HL-60 (cell line): ENCODE results near the gene SLC16A5.

ENCODE experiments used
- DNase-seq, 2 experiments: peaks; one replicate each; pipeline ENCODE4 v3.0.0-alpha.2; 2010 to 2020; ENCODE audit warnings: low read depth in 1 of 2, low spot score in 1 of 2
- H3K27ac ChIP-seq: fragments of 250-450 bp; sonication (Bioruptor Pico); replicated peaks from 2 replicates; pipeline ENCODE4 v1.5.1; 2020; ENCODE audit warnings: mild to moderate bottlenecking, moderate library complexity
- H3K27me3 ChIP-seq: fragments of 250-450 bp; sonication (Bioruptor Pico); 2 replicates; pipeline ENCODE4 v1.5.1; 2021; ENCODE audit warnings: mild to moderate bottlenecking, moderate library complexity; ENCODE audit not compliant: insufficient read depth, poor library complexity, severe bottlenecking
- H3K4me3 ChIP-seq: replicated peaks from 2 replicates; pipeline ENCODE4 v1.5.1; 2011; ENCODE audit warnings: mild to moderate bottlenecking, control low read depth, low read length; ENCODE audit not compliant: insufficient read depth
- GABPA ChIP-seq: IDR thresholded peaks from 2 replicates; pipeline ENCODE4 v1.6.1; 2012; ENCODE audit warnings: low read depth
- POLR2AphosphoS5 ChIP-seq: IDR thresholded peaks from 2 replicates; pipeline ENCODE4 v1.6.1; 2012; ENCODE audit warnings: low read depth
- SPI1 ChIP-seq: IDR thresholded peaks from 2 replicates; pipeline ENCODE4 v1.6.1; 2012; ENCODE audit warnings: low read depth, mild to moderate bottlenecking, borderline replicate concordance
- TF ChIP-seq, protein P1 (sequence below): IDR thresholded peaks from 2 replicates; pipeline ENCODE4 v1.6.1; 2012; ENCODE audit warnings: low read depth; ENCODE audit not compliant: insufficient replicate concordance
- TF ChIP-seq, protein P2 (sequence below): IDR thresholded peaks from one replicate; pipeline ENCODE4 v1.5.1; 2011; ENCODE audit warnings: low read length, control low read depth, inconsistent platforms; ENCODE audit not compliant: insufficient read depth

Gene SLC16A5

DNA sequence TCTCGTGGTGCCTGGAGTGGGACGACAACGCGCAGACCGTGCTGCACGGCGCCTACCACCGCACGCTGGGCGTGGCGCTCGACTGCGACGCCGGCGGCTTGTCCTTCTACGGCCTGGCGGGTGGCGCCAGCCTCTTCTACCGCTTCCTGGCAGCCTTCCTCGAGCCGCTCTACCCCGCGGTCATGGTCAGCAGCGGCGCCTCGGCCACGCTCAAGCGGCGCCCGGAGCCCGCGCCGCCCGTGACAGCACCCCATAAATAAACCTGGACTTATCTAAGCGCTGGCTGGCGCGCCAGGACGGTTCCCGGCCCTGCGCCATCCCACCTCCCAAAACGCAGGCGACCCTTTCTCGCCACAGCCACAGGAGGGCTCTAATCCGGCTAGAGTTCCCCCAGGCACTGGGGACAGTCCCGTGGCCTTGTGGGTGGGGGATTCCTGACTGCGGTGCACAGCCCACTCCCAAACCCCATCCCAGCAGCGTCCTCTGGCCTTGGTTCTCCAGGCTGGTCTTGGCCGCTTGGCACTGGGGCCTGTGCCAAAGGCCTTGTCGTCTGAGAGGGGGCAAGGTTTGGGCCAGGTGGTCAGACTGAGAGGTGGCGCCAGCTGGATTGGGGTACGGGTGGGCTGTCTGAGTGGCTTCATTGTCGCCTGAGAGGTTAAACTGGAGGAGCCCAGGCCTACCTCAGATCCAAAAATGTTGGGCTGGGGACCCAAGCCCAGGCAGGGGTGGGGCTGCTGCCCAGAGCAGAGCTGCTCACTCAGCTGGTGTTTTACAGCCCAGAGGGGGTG, 10.1 kb upstream of the SLC16A5 start:
- TF ChIP-seq, protein P1, sequence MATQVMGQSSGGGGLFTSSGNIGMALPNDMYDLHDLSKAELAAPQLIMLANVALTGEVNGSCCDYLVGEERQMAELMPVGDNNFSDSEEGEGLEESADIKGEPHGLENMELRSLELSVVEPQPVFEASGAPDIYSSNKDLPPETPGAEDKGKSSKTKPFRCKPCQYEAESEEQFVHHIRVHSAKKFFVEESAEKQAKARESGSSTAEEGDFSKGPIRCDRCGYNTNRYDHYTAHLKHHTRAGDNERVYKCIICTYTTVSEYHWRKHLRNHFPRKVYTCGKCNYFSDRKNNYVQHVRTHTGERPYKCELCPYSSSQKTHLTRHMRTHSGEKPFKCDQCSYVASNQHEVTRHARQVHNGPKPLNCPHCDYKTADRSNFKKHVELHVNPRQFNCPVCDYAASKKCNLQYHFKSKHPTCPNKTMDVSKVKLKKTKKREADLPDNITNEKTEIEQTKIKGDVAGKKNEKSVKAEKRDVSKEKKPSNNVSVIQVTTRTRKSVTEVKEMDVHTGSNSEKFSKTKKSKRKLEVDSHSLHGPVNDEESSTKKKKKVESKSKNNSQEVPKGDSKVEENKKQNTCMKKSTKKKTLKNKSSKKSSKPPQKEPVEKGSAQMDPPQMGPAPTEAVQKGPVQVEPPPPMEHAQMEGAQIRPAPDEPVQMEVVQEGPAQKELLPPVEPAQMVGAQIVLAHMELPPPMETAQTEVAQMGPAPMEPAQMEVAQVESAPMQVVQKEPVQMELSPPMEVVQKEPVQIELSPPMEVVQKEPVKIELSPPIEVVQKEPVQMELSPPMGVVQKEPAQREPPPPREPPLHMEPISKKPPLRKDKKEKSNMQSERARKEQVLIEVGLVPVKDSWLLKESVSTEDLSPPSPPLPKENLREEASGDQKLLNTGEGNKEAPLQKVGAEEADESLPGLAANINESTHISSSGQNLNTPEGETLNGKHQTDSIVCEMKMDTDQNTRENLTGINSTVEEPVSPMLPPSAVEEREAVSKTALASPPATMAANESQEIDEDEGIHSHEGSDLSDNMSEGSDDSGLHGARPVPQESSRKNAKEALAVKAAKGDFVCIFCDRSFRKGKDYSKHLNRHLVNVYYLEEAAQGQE = no peak
- TF ChIP-seq GABPA (no peak), POLR2AphosphoS5 (no peak), SPI1 (no peak)
- TF ChIP-seq, protein P2, sequence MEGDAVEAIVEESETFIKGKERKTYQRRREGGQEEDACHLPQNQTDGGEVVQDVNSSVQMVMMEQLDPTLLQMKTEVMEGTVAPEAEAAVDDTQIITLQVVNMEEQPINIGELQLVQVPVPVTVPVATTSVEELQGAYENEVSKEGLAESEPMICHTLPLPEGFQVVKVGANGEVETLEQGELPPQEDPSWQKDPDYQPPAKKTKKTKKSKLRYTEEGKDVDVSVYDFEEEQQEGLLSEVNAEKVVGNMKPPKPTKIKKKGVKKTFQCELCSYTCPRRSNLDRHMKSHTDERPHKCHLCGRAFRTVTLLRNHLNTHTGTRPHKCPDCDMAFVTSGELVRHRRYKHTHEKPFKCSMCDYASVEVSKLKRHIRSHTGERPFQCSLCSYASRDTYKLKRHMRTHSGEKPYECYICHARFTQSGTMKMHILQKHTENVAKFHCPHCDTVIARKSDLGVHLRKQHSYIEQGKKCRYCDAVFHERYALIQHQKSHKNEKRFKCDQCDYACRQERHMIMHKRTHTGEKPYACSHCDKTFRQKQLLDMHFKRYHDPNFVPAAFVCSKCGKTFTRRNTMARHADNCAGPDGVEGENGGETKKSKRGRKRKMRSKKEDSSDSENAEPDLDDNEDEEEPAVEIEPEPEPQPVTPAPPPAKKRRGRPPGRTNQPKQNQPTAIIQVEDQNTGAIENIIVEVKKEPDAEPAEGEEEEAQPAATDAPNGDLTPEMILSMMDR = no peak
- Histone ChIP-seq H3K27me3 (no peaks in the 10 kb centered on the region), H3K4me3 (no peak overlapping the region), H3K27ac (no peak overlapping the region)
- peak in 1 of 2 experiments; percentile 31 for DNase-seq

DNA sequence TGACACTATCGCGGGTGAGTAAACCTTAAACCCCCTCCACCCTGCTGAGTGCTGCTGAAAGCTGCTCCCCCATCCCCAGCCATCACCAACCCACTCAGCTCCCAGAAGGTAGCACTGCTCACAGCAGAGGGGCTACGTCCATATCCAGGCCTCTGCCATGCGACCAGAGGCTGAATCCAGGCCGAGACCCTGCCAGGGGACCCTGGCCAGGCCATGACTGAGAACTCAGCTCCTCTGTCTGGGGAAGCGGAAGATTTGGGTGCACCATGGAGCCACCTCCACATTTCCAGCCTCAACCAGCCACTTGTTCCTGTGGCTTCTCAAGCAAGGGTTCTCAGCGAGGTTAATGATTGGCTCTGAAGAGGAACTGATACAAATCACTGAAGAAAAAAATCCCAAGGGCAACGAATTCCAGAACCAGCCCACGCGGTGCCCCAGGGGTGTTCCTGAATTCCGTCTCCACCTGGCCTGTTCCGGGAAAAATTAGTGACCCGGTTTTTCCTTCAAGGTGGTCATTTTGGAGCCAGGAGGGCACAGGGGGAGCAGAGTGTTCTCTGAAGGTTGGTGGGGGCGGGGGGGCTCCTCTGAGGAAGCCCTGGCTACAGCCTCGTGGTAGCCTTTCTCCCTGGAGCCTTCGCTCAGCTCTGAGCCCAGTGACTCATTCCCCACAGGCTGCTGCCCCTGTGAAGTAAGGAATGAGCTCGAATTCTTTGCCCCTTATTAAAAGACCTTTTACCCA, 9.3 kb upstream of the SLC16A5 start:
- no peaks in the 10 kb centered on the region for H3K27me3 ChIP-seq
- TF ChIP-seq GABPA = no peak
- no peak for TF ChIP-seq POLR2AphosphoS5
- no peak for TF ChIP-seq SPI1
- TF ChIP-seq, protein P2 = no peak
- TF ChIP-seq, protein P1 = no peak
- no peak overlapping the region for H3K27ac ChIP-seq
- DNase-seq = no peak
- no peak overlapping the region for H3K4me3 ChIP-seq

DNA sequence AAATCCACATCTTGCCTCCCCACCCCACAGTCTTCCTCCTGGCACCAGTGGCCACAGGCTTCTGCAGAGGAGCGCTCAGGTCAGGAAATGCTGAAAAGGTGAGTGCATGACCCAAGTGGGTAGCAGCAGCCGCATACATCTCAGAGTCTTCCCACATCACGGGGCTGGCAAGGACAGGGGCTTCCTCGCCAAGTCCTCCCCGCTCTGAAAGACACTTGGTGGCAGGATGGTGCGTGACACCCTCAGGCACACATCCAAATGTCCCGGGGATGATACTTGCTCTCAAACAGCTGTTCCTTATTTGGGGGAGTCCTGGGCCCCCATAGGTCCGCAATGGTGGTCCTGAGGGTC, 8.8 kb upstream of the SLC16A5 start:
- TF ChIP-seq GABPA (no peak), SPI1 (no peak), POLR2AphosphoS5 (no peak)
- TF ChIP-seq, protein P1 = no peak
- TF ChIP-seq, protein P2 = no peak
- no peak overlapping the region for H3K4me3 ChIP-seq
- DNase-seq = no peak
- no peak overlapping the region for H3K27ac ChIP-seq
- no peaks in the 10 kb centered on the region for H3K27me3 ChIP-seq
